Gastrocnemius medialis (tissue), 4 donors: Measurements from ENCODE around the gene IRF2.

Experiments
- POLR2A ChIP-seq, 2 donors: fragments of 450-650 bp; IDR thresholded peaks; one replicate each; pipeline ENCODE4 v1.6.1; 2017; ENCODE audit warnings: antibody characterized with exemption in 2 of 2, mild to moderate bottlenecking in 2 of 2, moderate library complexity in 2 of 2
- TF ChIP-seq, protein P1 (sequence below), 5 experiments: fragments of 450-650 bp in 3 of 5; fragments of 200-600 bp in 2 of 5; sonication (generic) in 2 of 5; IDR thresholded peaks in 4 of 5; conservative IDR thresholded peaks in 1 of 5; 1 replicate in 4 of 5; 2 replicates in 1 of 5; pipeline ENCODE4 v1.5.1; 2016 to 2019; ENCODE audit warnings: antibody characterized with exemption in 5 of 5, mild to moderate bottlenecking in 3 of 5, moderate library complexity in 3 of 5

DNA sequence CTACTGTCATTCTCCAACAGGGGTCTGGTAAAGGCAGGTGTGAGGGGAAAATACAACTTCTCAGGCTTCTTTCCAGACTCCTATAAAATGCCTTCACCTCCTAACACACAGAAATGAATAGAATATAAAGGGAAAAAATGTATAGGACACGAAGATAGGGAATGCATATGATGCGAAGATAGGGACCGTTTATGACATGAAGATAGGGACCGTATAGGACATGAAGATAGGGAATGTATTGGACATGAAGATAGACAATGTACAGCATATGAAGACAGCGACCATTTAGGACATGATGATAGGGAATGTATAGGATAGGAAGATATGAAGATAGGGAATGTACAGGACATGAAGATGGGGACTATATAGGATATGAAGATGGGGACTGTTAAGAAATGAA, 10.5 kb downstream of the IRF2 start:
- TF ChIP-seq, protein P1, sequence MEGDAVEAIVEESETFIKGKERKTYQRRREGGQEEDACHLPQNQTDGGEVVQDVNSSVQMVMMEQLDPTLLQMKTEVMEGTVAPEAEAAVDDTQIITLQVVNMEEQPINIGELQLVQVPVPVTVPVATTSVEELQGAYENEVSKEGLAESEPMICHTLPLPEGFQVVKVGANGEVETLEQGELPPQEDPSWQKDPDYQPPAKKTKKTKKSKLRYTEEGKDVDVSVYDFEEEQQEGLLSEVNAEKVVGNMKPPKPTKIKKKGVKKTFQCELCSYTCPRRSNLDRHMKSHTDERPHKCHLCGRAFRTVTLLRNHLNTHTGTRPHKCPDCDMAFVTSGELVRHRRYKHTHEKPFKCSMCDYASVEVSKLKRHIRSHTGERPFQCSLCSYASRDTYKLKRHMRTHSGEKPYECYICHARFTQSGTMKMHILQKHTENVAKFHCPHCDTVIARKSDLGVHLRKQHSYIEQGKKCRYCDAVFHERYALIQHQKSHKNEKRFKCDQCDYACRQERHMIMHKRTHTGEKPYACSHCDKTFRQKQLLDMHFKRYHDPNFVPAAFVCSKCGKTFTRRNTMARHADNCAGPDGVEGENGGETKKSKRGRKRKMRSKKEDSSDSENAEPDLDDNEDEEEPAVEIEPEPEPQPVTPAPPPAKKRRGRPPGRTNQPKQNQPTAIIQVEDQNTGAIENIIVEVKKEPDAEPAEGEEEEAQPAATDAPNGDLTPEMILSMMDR (IDR thresholded peaks at IDR 0.05 in 4 of 5, conservative IDR thresholded peaks at IDR 0.05 in 1 of 5), result no peak
- TF ChIP-seq POLR2A (IDR thresholded peaks at IDR 0.05), result no peak
